SK-N-SH treated with all-trans-retinoic acid at 6 μM for 48 hours (cell line): Measurements from ENCODE around the gene LOX.

Experiments used
- ATAC-seq: fragments of 200-7000 bp; cut with Tn5 transposase; 3 replicates; pipeline ENCODE4 v1.9.1; 2020; ENCODE audit warnings: mild to moderate bottlenecking, moderate library complexity
- ARNTL ChIP-seq: fragments of 450-650 bp; formaldehyde crosslinking; IDR thresholded peaks from 2 replicates; pipeline ENCODE4 v1.5.0; 2020; ENCODE audit warnings: low read depth, mild to moderate bottlenecking, moderate library complexity, borderline replicate concordance
- BACH2 ChIP-seq: fragments of 250-450 bp; sonication (Bioruptor Pico); IDR thresholded peaks from 2 replicates; pipeline ENCODE4 v1.9.0; 2021; ENCODE audit warnings: mild to moderate bottlenecking, borderline replicate concordance
- CSDC2 ChIP-seq: fragments of 250-450 bp; sonication (Bioruptor Pico); IDR thresholded peaks from 2 replicates; pipeline ENCODE4 v1.5.0; 2020; ENCODE audit warnings: mild to moderate bottlenecking, moderate library complexity
- CSRNP3 ChIP-seq: fragments of 250-450 bp; sonication (Bioruptor Pico); IDR thresholded peaks from 2 replicates; pipeline ENCODE4 v1.5.1; 2021; ENCODE audit warnings: mild to moderate bottlenecking, moderate library complexity
- ESRRG ChIP-seq: fragments of 250-450 bp; sonication (Bioruptor Pico); IDR thresholded peaks from 2 replicates; pipeline ENCODE4 v1.6.1; 2021; ENCODE audit warnings: mild to moderate bottlenecking
- ISL1 ChIP-seq: fragments of 250-450 bp; sonication (Bioruptor Pico); IDR thresholded peaks from 2 replicates; pipeline ENCODE4 v2.1.2; 2022; ENCODE audit warnings: mild to moderate bottlenecking, moderate library complexity
- OSR1 ChIP-seq: fragments of 250-450 bp; sonication (Bioruptor Pico); IDR thresholded peaks from 2 replicates; pipeline ENCODE4 v1.8.0; 2022; ENCODE audit warnings: moderate library complexity, mild to moderate bottlenecking, inconsistent platforms
- PPARA ChIP-seq: fragments of 250-450 bp; sonication (Bioruptor Pico); IDR thresholded peaks from 2 replicates; pipeline ENCODE4 v1.5.0; 2020; ENCODE audit warnings: mild to moderate bottlenecking, borderline replicate concordance
- RARB ChIP-seq: fragments of 250-450 bp; sonication (Bioruptor Pico); IDR thresholded peaks from 2 replicates; pipeline ENCODE4 v1.8.0; 2021; ENCODE audit warnings: mild to moderate bottlenecking, moderate library complexity
- SNAI2 ChIP-seq: fragments of 250-450 bp; sonication (Bioruptor Pico); IDR thresholded peaks from 2 replicates; pipeline ENCODE4 v1.5.0; 2020; ENCODE audit warnings: mild to moderate bottlenecking, moderate library complexity
- TCF4 ChIP-seq: fragments of 250-450 bp; sonication (Bioruptor Pico); IDR thresholded peaks from 2 replicates; pipeline ENCODE4 v1.8.0; 2021; ENCODE audit warnings: mild to moderate bottlenecking, moderate library complexity, borderline replicate concordance
- TOX ChIP-seq: fragments of 250-450 bp; sonication (Bioruptor Pico); IDR thresholded peaks from 2 replicates; pipeline ENCODE4 v1.8.0; 2021; ENCODE audit warnings: mild to moderate bottlenecking, moderate library complexity, borderline replicate concordance
- TSHZ2 ChIP-seq: fragments of 250-450 bp; sonication (Bioruptor Pico); IDR thresholded peaks from 2 replicates; pipeline ENCODE4 v1.5.0; 2020; ENCODE audit warnings: mild to moderate bottlenecking, moderate library complexity
- ZFP3 ChIP-seq: fragments of 250-450 bp; sonication (Bioruptor Pico); IDR thresholded peaks from 2 replicates; pipeline ENCODE4 v1.5.0; 2020; ENCODE audit warnings: mild to moderate bottlenecking, moderate library complexity
- ZFP30 ChIP-seq: fragments of 450-650 bp; formaldehyde crosslinking; IDR thresholded peaks from 2 replicates; pipeline ENCODE4 v1.5.0; 2022; ENCODE audit warnings: mild to moderate bottlenecking, moderate library complexity
- ZNF565 ChIP-seq: fragments of 450-650 bp; formaldehyde crosslinking; conservative IDR thresholded peaks from 2 replicates; pipeline ENCODE4 v1.5.0; 2020; ENCODE audit warnings: low read depth, mild to moderate bottlenecking, moderate library complexity
- ZNF70 ChIP-seq: fragments of 450-650 bp; formaldehyde crosslinking; IDR thresholded peaks from 2 replicates; pipeline ENCODE4 v1.5.0; 2020; ENCODE audit warnings: mild to moderate bottlenecking, moderate library complexity
- ZNF8 ChIP-seq: fragments of 450-650 bp; formaldehyde crosslinking; IDR thresholded peaks from 2 replicates; pipeline ENCODE4 v1.5.0; 2020; ENCODE audit warnings: mild to moderate bottlenecking, moderate library complexity
- TF ChIP-seq, protein P1 (sequence below): fragments of 250-450 bp; sonication (Bioruptor Pico); IDR thresholded peaks from 2 replicates; pipeline ENCODE4 v1.8.0; 2021; ENCODE audit warnings: low read depth, mild to moderate bottlenecking, moderate library complexity, borderline replicate concordance
- TF ChIP-seq, protein P2 (sequence below): fragments of 250-450 bp; sonication (Bioruptor Pico); IDR thresholded peaks from 2 replicates; pipeline ENCODE4 v1.5.1; 2020; ENCODE audit warnings: low read depth, mild to moderate bottlenecking, moderate library complexity

The LOX gene

GRCh38 chr5:122089096-122090013 is 11.3 kb upstream of the LOX start:
- ATAC-seq: no peak
- no peak for TF ChIP-seq RARB (CRISPR knock-in tag)
- TF ChIP-seq ZNF565 (CRISPR knock-in tag): no peak
- TF ChIP-seq TSHZ2 (CRISPR knock-in tag): no peak
- TF ChIP-seq ZFP3 (CRISPR knock-in tag): no peak
- no peak for TF ChIP-seq TCF4 (CRISPR knock-in tag)
- no peak for TF ChIP-seq ZNF70
- TF ChIP-seq ESRRG (CRISPR knock-in tag): no peak
- no peak for TF ChIP-seq CSDC2 (CRISPR knock-in tag)
- TF ChIP-seq ZNF8 (CRISPR knock-in tag): no peak
- no peak for TF ChIP-seq CSRNP3 (CRISPR knock-in tag)
- no peak for TF ChIP-seq TOX (CRISPR knock-in tag)
- TF ChIP-seq PPARA (CRISPR knock-in tag): no peak
- TF ChIP-seq, protein P1, sequence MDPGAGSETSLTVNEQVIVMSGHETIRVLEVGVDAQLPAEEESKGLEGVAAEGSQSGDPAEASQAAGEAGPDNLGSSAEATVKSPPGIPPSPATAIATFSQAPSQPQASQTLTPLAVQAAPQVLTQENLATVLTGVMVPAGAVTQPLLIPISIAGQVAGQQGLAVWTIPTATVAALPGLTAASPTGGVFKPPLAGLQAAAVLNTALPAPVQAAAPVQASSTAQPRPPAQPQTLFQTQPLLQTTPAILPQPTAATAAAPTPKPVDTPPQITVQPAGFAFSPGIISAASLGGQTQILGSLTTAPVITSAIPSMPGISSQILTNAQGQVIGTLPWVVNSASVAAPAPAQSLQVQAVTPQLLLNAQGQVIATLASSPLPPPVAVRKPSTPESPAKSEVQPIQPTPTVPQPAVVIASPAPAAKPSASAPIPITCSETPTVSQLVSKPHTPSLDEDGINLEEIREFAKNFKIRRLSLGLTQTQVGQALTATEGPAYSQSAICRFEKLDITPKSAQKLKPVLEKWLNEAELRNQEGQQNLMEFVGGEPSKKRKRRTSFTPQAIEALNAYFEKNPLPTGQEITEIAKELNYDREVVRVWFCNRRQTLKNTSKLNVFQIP (CRISPR knock-in tag): no peak

GRCh38 chr5:122085041-122085440 is 7.0 kb upstream of the LOX start:
- no peak for ATAC-seq
- TF ChIP-seq TCF4 (CRISPR knock-in tag) (no peak), PPARA (CRISPR knock-in tag) (no peak), BACH2 (CRISPR knock-in tag) (no peak), TOX (CRISPR knock-in tag) (no peak), SNAI2 (CRISPR knock-in tag) (no peak), ZNF8 (CRISPR knock-in tag) (no peak), OSR1 (CRISPR knock-in tag) (no peak), ZNF565 (CRISPR knock-in tag) (no peak)
- TF ChIP-seq, protein P2, sequence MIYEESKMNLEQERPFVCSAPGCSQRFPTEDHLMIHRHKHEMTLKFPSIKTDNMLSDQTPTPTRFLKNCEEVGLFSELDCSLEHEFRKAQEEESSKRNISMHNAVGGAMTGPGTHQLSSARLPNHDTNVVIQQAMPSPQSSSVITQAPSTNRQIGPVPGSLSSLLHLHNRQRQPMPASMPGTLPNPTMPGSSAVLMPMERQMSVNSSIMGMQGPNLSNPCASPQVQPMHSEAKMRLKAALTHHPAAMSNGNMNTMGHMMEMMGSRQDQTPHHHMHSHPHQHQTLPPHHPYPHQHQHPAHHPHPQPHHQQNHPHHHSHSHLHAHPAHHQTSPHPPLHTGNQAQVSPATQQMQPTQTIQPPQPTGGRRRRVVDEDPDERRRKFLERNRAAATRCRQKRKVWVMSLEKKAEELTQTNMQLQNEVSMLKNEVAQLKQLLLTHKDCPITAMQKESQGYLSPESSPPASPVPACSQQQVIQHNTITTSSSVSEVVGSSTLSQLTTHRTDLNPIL (CRISPR knock-in tag): no peak
- TF ChIP-seq, protein P1 (CRISPR knock-in tag): no peak

DNA sequence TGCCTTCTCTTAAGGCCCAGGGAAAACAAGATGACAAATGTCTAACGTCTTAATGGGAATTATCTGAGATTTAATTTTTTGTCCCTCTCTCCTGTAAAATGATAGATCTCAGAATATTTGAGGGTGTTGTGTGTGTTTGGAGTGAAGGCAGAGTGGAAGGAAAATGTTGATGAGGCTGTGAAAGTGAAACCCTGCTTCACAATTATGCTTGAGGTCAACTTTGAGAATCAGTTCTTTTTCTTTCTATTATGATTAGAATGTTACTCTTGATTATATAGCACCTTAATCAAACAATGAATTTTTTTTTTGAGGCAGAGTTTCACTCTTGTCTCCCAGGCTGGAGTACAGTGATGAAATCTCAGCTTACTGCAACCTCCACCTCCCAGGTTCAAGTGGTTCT is 5.5 kb upstream of the LOX start:
- ATAC-seq: no peak
- TF ChIP-seq CSDC2 (CRISPR knock-in tag) (no peak), TSHZ2 (CRISPR knock-in tag) (no peak), RARB (CRISPR knock-in tag) (no peak), ZFP30 (CRISPR knock-in tag) (no peak), OSR1 (CRISPR knock-in tag) (no peak), TCF4 (CRISPR knock-in tag) (no peak), ZNF565 (CRISPR knock-in tag) (no peak), PPARA (CRISPR knock-in tag) (no peak), ISL1 (CRISPR knock-in tag) (no peak), SNAI2 (CRISPR knock-in tag) (no peak), ARNTL (CRISPR knock-in tag) (no peak)
- TF ChIP-seq, protein P1 (CRISPR knock-in tag): no peak
